Lower leg skin (tissue), 4 donors: ENCODE measurements around the gene NTMT1. TPM values are rescaled to one million over a fixed set of nuclear protein-coding genes. Genes with fewer than 3 reads are reported as not detected.
"Not testable (repeated sequence)": the region's sequence is repeated elsewhere in the genome, so short reads cannot be mapped to it uniquely, and the experiment has no call there.

ENCODE experiments used
- DNase-seq, 2 donors: peaks; one replicate each; pipeline ENCODE4 v3.0.0-alpha.2; 2019; ENCODE audit warnings: low spot score in 2 of 2
- H3K4me3 ChIP-seq: fragments of 200-600 bp; sonication (generic); 2 replicates; pipeline ENCODE4 v1.5.1; 2017; ENCODE audit warnings: mild to moderate bottlenecking, low read depth; ENCODE audit not compliant: poor library complexity, severe bottlenecking
- POLR2A ChIP-seq, 2 donors: fragments of 450-650 bp; IDR thresholded peaks; one replicate each; pipeline ENCODE4 v1.6.1; 2016 to 2017; ENCODE audit warnings: antibody characterized with exemption in 2 of 2, mild to moderate bottlenecking in 1 of 2, moderate library complexity in 1 of 2
- WGBS, 2 donors: methylation state at CpG; one replicate each; pipeline ENCODE4 v1.1.5; 2018; 5-methylcytosine and 5-hydroxymethylcytosine counted together
- intact Hi-C: fragments of 100-400 bp; cut with DNase I; formaldehyde crosslinking; loops from one replicate; pipeline ENCODE4 v1.15.0; 2023; ENCODE audit warnings: low total_unique reads
- total RNA-seq, 4 donors: library from RNA; depleted of rRNA; stranded (reverse); fragments of >200 nt; gene quantifications; one replicate each; pipeline ENCODE4 v1.1.0, GENCODE V29; 2016
- TF ChIP-seq, protein P1 (sequence below), 3 donors: fragments of 450-650 bp; IDR thresholded peaks; one replicate each; pipeline ENCODE4 v1.5.1; 2016; ENCODE audit warnings: antibody characterized with exemption in 3 of 3, mild to moderate bottlenecking in 3 of 3, moderate library complexity in 2 of 3

The NTMT1 gene
- total RNA-seq, 4 donors from 2014 or later = 19.7 to 31.0 (median 25.7) TPM

DNA sequence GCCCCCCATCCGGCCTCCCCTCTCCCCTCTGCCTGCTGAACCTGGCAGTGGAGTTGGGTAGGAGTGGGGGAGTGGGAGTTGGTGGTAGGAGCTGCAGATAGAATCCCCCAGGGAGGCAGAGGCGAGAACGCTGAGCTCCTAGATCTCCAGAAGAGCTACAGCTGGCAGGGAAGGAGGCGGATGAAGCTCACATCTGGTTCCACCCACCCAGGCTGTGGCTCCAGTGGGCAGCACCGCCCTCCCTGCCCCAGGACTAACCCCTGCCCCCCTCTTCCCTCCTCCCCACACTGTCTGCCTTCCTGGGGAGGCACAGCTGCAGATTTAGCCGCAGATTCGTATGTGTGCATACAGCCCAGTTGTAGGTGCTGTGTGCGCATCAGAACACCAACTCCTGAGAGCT lies 39.3 kb upstream of the NTMT1 start:
- no peak overlapping the region for H3K4me3 ChIP-seq
- 60 to 64% methylated on average over 8 of the region's 8 CpGs for WGBS, 2 donors
- intact Hi-C loops = loop anchor here (10.0 kb wide), 1 partner anchor 72 kb away; no protein-coding TSS in a partner anchor
- DNase-seq = no peak
- no peak for TF ChIP-seq POLR2A (IDR thresholded peaks at IDR 0.05)
- TF ChIP-seq, protein P1, sequence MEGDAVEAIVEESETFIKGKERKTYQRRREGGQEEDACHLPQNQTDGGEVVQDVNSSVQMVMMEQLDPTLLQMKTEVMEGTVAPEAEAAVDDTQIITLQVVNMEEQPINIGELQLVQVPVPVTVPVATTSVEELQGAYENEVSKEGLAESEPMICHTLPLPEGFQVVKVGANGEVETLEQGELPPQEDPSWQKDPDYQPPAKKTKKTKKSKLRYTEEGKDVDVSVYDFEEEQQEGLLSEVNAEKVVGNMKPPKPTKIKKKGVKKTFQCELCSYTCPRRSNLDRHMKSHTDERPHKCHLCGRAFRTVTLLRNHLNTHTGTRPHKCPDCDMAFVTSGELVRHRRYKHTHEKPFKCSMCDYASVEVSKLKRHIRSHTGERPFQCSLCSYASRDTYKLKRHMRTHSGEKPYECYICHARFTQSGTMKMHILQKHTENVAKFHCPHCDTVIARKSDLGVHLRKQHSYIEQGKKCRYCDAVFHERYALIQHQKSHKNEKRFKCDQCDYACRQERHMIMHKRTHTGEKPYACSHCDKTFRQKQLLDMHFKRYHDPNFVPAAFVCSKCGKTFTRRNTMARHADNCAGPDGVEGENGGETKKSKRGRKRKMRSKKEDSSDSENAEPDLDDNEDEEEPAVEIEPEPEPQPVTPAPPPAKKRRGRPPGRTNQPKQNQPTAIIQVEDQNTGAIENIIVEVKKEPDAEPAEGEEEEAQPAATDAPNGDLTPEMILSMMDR (IDR thresholded peaks at IDR 0.05) = no peak

DNA sequence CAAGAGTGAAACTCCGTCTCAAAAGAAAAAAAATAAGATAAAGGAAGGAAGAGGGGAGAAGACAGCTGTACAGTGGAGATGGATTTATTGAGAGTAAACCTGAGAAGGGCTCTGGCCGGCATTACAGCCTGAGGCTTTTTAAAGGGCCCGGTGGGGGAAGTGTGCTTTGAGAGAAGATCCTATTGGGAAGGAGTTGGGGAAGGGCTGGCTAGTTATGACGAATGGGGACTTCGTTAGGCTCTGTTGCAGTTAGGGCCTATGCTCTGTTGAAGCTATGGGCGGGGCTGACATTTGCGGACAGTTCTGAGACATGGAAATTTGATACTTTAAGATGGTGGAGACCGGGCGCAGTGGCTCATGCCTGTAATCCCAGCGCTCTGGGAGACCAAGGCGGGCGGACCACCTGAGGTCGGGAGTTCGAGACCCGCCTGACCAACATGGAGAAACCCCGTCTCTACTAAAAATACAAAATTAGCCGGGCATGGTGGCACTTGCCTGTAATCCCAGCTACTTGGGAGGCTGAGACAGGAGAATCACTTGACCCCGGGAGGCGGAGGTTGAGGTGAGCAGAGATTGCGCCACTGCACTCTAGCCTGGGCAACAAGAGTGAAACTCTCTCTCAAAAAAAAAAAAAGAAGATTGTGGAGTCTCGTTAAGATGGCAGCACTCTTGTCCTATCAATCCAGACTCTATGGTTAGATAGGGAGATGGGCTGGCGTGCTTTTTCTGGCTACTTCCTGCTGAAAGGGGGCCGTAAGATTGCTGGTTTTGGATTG lies 38.3 kb upstream of the NTMT1 start:
- intact Hi-C loops = loop anchor here (10.0 kb wide), 1 partner anchor 73 kb away; no protein-coding TSS in a partner anchor
- DNase-seq = no peak
- no peak overlapping the region for H3K4me3 ChIP-seq
- TF ChIP-seq, protein P1 (IDR thresholded peaks at IDR 0.05) = no peak
- TF ChIP-seq POLR2A (IDR thresholded peaks at IDR 0.05) = no peak
- 85 to 88% methylated on average over 23 of the region's 23 CpGs for WGBS, 2 donors

DNA sequence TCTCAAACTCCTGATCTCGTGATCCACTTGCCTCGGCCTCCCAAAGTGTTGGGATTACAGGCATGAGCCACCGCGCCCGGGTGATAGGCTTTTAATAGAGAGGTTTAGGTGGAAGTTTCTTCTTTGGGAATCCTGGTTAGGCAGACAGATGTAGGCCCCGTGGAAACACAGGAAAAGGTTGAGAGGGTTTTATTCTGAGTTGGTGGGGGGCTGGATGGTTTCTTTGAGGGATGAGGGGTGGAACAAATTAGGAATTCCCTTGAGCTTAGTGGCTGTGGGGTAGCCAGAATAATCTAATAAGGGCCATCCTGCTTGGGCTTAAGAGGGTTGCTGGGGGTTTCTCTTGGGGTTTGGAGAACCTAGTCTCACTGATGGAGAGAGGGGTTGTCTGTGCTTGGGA lies 35.5 kb upstream of the NTMT1 start:
- 89 to 90% methylated on average over 6 of the region's 6 CpGs for WGBS, 2 donors
- intact Hi-C loops = no loop called here
- no peak for TF ChIP-seq POLR2A (IDR thresholded peaks at IDR 0.05)
- TF ChIP-seq, protein P1 (IDR thresholded peaks at IDR 0.05) = no peak
- no peak for DNase-seq
- H3K4me3 ChIP-seq = no peak overlapping the region

DNA sequence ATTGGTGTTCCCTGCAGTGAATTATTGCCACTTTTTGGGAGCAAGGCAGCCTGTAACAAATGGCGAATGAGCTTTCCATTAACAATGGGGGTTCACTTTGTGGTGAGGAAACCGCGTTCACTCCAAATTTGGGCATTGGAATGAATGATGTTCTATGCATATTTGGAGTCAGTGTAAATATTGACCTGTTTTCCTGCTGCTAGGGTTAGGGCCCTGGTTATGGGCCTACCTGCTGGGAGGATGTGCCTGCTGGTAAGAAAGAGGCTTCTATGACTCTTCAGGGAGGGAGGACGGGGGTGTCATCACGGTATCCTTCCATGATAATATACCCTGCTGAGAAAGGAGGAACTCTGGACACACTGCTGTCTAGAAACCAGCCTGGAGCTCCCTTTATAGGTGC lies 34.0 kb upstream of the NTMT1 start:
- no peak overlapping the region for H3K4me3 ChIP-seq
- DNase-seq = no peak
- WGBS, 2 donors = 90 to 96% methylated on average over 5 of the region's 5 CpGs
- intact Hi-C loops = no loop called here
- TF ChIP-seq POLR2A (IDR thresholded peaks at IDR 0.05) = no peak
- TF ChIP-seq, protein P1 (IDR thresholded peaks at IDR 0.05) = no peak

- 68 to 75% methylated on average over 10 of the region's 10 CpGs for WGBS, 2 donors
- H3K4me3 ChIP-seq, intact Hi-C loops, DNase-seq: not testable (repeated sequence)
Measured at GRCh38 chr9:129592790-129593189, 33.2 kb upstream of the NTMT1 start.

DNA sequence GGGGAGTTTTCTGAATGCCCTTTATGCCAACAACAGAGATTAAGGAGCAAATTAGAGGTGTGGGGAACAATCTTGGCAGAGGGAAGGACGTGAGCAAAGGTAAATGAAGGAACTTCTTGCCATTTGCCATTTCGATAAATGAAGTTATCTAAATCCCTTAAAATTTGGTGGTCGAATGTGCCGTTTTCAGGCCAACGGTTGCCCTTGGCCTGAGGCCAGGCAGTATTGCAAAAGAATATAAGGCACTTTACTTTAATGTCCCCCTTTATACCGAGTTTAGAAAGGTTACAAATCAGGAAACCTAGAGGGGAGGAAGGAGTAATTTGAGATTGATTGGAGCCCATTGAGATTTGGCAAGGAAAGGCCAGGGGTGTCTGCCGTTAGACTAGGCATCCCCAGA lies 31.3 kb upstream of the NTMT1 start:
- intact Hi-C loops = no loop called here
- 54 to 60% methylated on average over 7 of the region's 7 CpGs for WGBS, 2 donors

More for the DNA sequence above, 31.3 kb upstream of the NTMT1 start:
- no peak overlapping the region for H3K4me3 ChIP-seq
- TF ChIP-seq POLR2A (IDR thresholded peaks at IDR 0.05) = no peak
- TF ChIP-seq, protein P1 (IDR thresholded peaks at IDR 0.05) = no peak
- no peak for DNase-seq
